Effector memory CD4-positive, alpha-beta T cell (primary cell): ENCODE results near the gene GNGT2.
A peak's percentile ranks its signal among the peaks of the same experiment; 100 is the strongest.

Experiments
- DNase-seq, 3 donors: peaks; one replicate each; pipeline ENCODE4 v3.0.0-alpha.2; 2020
- H3K27ac ChIP-seq: 2 replicates; pipeline ENCODE4 v1.7.0; 2013; ENCODE audit warnings: mild to moderate bottlenecking, low read length, moderate library complexity; ENCODE audit not compliant: insufficient read depth, poor library complexity, severe bottlenecking
- H3K27me3 ChIP-seq: replicated peaks from 2 replicates; pipeline ENCODE4 v1.7.0; 2013; ENCODE audit warnings: mild to moderate bottlenecking, low read length; ENCODE audit not compliant: insufficient read depth, control insufficient read depth, poor library complexity, severe bottlenecking
- H3K36me3 ChIP-seq: 2 replicates; pipeline ENCODE4 v1.7.0; 2013; ENCODE audit warnings: mild to moderate bottlenecking, low read length, moderate library complexity; ENCODE audit not compliant: control insufficient read depth, insufficient read depth
- H3K4me1 ChIP-seq: 2 replicates; pipeline ENCODE4 v1.7.0; 2013; ENCODE audit warnings: low read length, mild to moderate bottlenecking; ENCODE audit not compliant: control insufficient read depth, insufficient read depth, poor library complexity, severe bottlenecking
- H3K4me3 ChIP-seq: 2 replicates; pipeline ENCODE4 v1.7.0; 2013; ENCODE audit warnings: low read length, low read depth, mild to moderate bottlenecking; ENCODE audit not compliant: insufficient read depth, poor library complexity, severe bottlenecking
- H3K9me3 ChIP-seq: 2 replicates; pipeline ENCODE4 v1.7.0; 2013; ENCODE audit warnings: mild to moderate bottlenecking, low read length, moderate library complexity; ENCODE audit not compliant: control insufficient read depth

Gene GNGT2

GRCh38 chr17:49209061-49209571 is 1.3 kb downstream of the GNGT2 start:
- no peaks in the 10 kb centered on the region for H3K27me3 ChIP-seq

DNA sequence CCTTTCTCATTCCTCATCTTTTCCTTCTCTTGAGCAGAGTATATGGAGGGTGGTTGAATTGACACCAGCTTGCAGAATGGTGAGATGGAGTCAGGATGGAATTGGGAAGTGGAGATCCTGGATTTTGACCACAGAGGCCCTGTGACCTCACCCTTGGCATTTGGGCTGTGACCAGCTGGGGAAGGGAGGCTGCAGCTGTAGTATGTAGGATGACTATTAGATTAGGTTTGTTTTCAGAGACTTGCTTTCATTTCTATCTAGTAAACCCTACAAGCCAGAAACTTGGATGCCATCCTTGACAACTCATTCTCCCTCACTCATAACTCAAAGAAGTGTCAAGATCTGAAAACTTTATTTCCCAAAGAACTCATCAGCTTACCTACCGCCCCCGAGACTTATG is 5.9 kb downstream of the GNGT2 start:
- DNase-seq, result no peak
- Histone ChIP-seq H3K27ac (no peak overlapping the region), H3K4me3 (no peak overlapping the region), H3K9me3 (no peaks in the 10 kb centered on the region), H3K4me1 (peaks cover 6% of the 10 kb centered on the region), H3K36me3 (no peaks in the 10 kb centered on the region), H3K27me3 (no peaks in the 10 kb centered on the region)

More at GRCh38 chr17:49209061-49209571, 1.3 kb downstream of the GNGT2 start:
- Histone ChIP-seq H3K9me3 (no peaks in the 10 kb centered on the region), H3K36me3 (no peaks in the 10 kb centered on the region), H3K4me1 (peaks cover 20% of the 10 kb centered on the region), H3K4me3 (no peak overlapping the region), H3K27ac (peak overlapping the region; percentile 68)
- DNase-seq, result no peak

DNA sequence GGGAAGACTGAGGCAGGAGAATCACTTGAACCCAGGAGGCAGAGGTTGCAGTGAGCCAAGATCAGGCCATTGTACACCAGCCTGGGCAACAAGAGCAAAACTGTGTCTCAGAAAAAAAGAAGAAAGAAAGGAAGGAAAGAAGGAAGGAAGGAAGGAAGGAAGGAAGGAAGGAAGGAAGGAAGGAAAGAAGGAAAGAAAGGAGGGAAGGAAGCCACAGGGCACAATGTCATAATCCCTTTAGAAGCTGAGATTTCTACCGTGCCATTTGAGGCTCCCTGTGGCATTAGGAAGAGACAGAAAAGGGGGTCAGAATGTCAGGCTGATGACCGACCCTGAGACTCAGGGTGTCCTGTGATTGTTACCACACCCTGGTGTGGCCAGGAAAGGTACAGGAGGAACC is 6.6 kb downstream of the GNGT2 start:
- no peak for DNase-seq
- H3K4me1 ChIP-seq, result no peaks in the 10 kb centered on the region

DNA sequence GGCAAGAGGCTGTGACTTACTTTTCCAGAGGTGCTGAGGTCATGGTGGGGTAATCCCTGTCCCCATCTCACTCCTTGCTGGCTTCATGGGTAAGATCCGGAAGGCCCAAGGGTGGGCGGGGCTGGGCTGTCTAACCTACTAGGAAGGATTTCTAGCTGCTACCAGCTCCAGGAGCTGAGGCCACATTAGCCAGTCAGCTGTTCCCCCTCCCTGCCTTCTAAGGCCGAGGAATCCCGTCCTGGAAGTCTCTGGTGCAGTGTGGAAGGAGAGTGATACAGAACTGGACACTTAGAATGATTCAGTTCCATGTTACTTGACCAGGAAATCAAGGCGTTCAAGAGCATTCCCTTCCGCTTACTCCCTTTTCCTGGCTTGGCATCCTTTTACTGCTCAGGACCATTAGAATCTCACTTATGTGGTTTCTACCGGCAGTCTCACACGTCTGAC is 8.9 kb downstream of the GNGT2 start:
- no peak for DNase-seq
- Histone ChIP-seq H3K9me3 (no peaks in the 10 kb centered on the region), H3K27me3 (no peaks in the 10 kb centered on the region), H3K4me1 (no peaks in the 10 kb centered on the region), H3K4me3 (no peak overlapping the region), H3K27ac (no peak overlapping the region), H3K36me3 (no peaks in the 10 kb centered on the region)

More for the DNA sequence above, 6.6 kb downstream of the GNGT2 start:
- no peaks in the 10 kb centered on the region for H3K27me3 ChIP-seq
- no peaks in the 10 kb centered on the region for H3K9me3 ChIP-seq
- no peak overlapping the region for H3K4me3 ChIP-seq
- H3K27ac ChIP-seq, result no peak overlapping the region
- H3K36me3 ChIP-seq, result no peaks in the 10 kb centered on the region

DNA sequence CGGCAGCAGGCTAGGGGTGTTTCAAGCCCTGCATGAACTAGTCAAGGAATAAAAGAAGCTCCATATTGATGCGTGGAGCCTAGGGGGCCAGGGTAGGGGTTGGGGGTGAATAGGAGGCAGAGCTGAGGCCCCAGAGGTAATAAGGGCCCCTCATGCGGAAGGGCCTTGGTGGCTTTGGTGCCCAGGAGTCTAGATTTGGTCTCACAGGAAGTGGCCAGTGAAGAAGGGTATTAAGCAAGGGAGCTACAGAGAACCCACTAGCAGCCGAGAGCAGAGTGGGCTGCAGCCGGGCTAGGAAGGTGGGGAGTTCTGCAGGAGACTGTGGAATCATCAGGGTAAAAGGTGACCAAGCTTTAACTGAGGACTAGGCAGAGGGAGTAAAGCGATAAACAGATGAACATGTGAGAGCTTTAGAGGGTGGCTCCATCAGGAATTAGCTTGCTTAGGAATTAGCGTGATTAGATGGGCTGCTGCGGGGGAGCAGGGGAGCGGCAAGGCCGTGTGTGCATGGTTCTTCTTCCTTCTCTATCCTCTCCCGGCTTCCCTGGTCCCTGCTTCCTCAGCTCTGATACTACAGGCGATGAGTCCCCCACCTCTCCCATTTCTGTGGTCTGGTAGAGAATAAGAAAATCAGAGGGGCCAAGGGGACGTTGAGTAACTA is 9.8 kb downstream of the GNGT2 start:
- H3K27me3 ChIP-seq, result no peaks in the 10 kb centered on the region
- no peaks in the 10 kb centered on the region for H3K9me3 ChIP-seq
- no peak for DNase-seq
- H3K4me3 ChIP-seq, result no peak overlapping the region
- no peaks in the 10 kb centered on the region for H3K4me1 ChIP-seq
- H3K27ac ChIP-seq, result no peak overlapping the region
- no peaks in the 10 kb centered on the region for H3K36me3 ChIP-seq

DNA sequence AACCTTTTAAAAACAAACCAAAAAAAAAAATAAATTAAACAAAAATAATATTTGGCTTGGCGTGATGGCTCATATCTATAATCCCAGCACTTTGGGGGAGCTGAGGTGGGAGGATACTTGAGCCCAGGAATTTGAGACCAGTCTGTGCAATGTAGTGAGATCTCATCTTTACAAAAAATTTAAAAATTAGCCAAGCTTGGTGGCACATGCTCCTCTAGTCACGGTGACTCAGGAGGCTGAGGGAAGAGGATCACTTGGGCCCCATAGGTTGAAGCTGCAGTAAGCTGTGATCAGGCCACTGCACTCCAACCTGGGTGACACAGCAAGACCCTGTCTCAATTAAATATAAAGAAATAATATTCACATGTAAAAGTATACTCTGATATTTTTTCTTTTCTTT is 12.2 kb downstream of the GNGT2 start:
- no peak overlapping the region for H3K27ac ChIP-seq
- H3K9me3 ChIP-seq, result no peaks in the 10 kb centered on the region
- H3K27me3 ChIP-seq, result no peaks in the 10 kb centered on the region
- no peak overlapping the region for H3K4me3 ChIP-seq
- no peaks in the 10 kb centered on the region for H3K36me3 ChIP-seq
- H3K4me1 ChIP-seq, result no peaks in the 10 kb centered on the region
- no peak for DNase-seq

DNA sequence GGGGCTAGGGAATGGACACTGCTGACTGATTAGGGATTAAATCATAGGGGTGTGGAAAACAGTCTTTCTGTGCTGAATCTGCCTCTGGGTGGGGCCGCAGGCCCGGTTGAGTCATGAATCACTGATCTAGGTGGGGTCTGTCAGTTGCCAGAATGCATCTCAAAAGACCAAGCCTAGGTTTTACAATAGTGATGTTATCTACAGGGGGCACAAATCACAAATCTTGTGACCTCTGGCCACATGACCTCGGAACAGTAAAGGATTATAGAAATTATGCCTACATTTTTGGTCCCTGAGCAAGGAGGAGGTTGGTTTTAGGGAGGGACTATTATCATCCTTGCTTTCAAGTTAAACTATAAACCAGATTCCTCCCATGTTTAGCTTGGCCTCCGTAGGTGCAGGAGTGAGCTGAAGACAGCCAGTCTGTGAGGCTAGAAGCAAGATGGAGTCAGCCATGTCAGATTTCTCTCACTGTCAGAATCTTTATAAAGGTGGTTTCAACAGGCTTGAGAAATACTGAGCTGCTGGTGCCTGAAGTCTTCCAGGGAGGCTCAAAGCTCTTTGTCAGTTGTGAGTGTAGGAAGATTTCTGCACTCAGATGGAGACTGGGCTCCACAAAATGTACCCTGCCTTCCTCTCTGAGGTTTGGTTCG is 12.9 kb downstream of the GNGT2 start:
- H3K9me3 ChIP-seq, result no peaks in the 10 kb centered on the region
- no peaks in the 10 kb centered on the region for H3K36me3 ChIP-seq
- no peak overlapping the region for H3K27ac ChIP-seq
- H3K4me1 ChIP-seq, result no peaks in the 10 kb centered on the region
- DNase-seq, result no peak
- no peak overlapping the region for H3K4me3 ChIP-seq
- no peaks in the 10 kb centered on the region for H3K27me3 ChIP-seq

DNA sequence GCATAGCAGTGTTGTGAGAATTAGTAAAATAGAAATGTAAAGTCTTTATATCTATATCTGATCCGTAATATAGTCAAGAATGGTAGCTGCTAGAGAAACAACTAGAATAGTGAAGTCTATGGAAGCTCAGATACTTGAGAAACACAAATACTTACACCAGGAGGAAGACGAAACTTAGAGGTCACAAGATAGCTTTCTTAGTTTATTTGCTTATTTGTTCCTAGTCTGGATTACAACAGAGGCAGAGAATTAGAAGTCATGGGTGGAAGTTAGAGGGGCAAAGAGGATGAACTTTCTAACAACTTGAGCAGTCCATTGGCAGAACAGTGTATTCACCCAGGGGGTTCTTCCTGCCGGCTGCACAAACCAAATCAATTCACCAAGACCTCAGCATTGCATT is 13.9 kb downstream of the GNGT2 start:
- H3K4me3 ChIP-seq, result no peak overlapping the region
- H3K27ac ChIP-seq, result no peak overlapping the region
- no peaks in the 10 kb centered on the region for H3K4me1 ChIP-seq
- no peaks in the 10 kb centered on the region for H3K36me3 ChIP-seq
- no peaks in the 10 kb centered on the region for H3K9me3 ChIP-seq
- H3K27me3 ChIP-seq, result no peaks in the 10 kb centered on the region
- no peak for DNase-seq

DNA sequence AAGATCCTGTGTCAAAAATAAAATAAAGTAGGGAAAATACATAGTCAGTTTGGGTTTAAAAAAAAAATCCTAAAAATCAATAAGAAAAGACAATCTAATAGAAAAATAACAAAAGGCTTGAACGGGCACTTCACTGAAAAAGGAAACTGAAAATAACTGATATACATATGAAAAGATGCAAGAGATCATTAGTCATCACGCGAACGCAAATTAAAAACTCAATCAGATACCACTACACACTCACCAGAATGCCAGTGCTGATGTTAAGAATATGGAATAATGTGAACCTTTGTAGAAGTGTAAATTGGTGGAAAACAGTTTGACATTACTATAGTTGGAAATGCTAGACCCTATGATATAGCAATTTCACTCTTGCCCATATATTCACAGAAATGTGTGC is 14.6 kb downstream of the GNGT2 start:
- Histone ChIP-seq H3K4me3 (no peak overlapping the region), H3K4me1 (no peaks in the 10 kb centered on the region), H3K27me3 (no peaks in the 10 kb centered on the region), H3K27ac (no peak overlapping the region), H3K9me3 (no peaks in the 10 kb centered on the region), H3K36me3 (no peaks in the 10 kb centered on the region)
- no peak for DNase-seq

GRCh38 chr17:49194297-49194607 is 16.1 kb downstream of the GNGT2 start:
- no peaks in the 10 kb centered on the region for H3K27me3 ChIP-seq
- H3K4me3 ChIP-seq, result no peak overlapping the region

More at GRCh38 chr17:49194297-49194607, 16.1 kb downstream of the GNGT2 start:
- Histone ChIP-seq H3K9me3 (no peaks in the 10 kb centered on the region), H3K36me3 (no peaks in the 10 kb centered on the region), H3K27ac (no peak overlapping the region), H3K4me1 (no peaks in the 10 kb centered on the region)
- DNase-seq, result no peak
